Progenitor cell of endocrine pancreas (in vitro differentiated cells): ENCODE data around the gene ARHGEF2. TPM values are rescaled to one million over a fixed set of nuclear protein-coding genes. Genes with fewer than 3 reads are reported as not detected.

ENCODE experiments used
- DNase-seq: peaks from one replicate; pipeline ENCODE4 v3.0.0; 2021; ENCODE audit warnings: low spot score; ENCODE audit not compliant: unreplicated experiment
- H3K27ac Mint-ChIP-seq: 2 replicates; pipeline ENCODE4 v1.8.0; 2021; ENCODE audit warnings: mild to moderate bottlenecking, moderate library complexity, mixed read lengths
- H3K27me3 Mint-ChIP-seq: 2 replicates; pipeline ENCODE4 v1.8.0; 2021; ENCODE audit warnings: mixed read lengths
- H3K36me3 Mint-ChIP-seq: 2 replicates; pipeline ENCODE4 v1.8.0; 2022; ENCODE audit warnings: mixed read lengths; ENCODE audit not compliant: insufficient read depth
- H3K4me1 Mint-ChIP-seq: 2 replicates; pipeline ENCODE4 v1.8.0; 2021; ENCODE audit warnings: low read depth, mixed read lengths
- H3K4me3 Mint-ChIP-seq: 2 replicates; pipeline ENCODE4 v1.8.0; 2021; ENCODE audit warnings: low read depth, mild to moderate bottlenecking, moderate library complexity, mixed read lengths
- H3K9me3 Mint-ChIP-seq: 2 replicates; pipeline ENCODE4 v1.8.0; 2021; ENCODE audit warnings: low read depth, mixed read lengths
- long read RNA-seq: library from polyadenylated mRNA; unstranded; transcript quantifications from one replicate; pipeline ENCODE4 v2.0.0, GENCODE V29; 2020
- total RNA-seq: library from RNA; stranded (reverse); gene quantifications from 2 replicates; pipeline ENCODE4 v1.2.1, GENCODE V29; 2021
- TF ChIP-seq, protein P1 (sequence below): fragments of 200-600 bp; sonication (generic); IDR thresholded peaks from one replicate; pipeline ENCODE4 v1.5.0; 2021; ENCODE audit warnings: antibody characterized with exemption, mild to moderate bottlenecking; ENCODE audit not compliant: unreplicated experiment

The ARHGEF2 gene
- 103 and 111 TPM in 2 replicates for total RNA-seq
- long read RNA-seq, partial matches to known transcripts: 8 of 13 reads
- long read RNA-seq, other reads (novel, unspliced or antisense): 3 of 13 reads

DNA sequence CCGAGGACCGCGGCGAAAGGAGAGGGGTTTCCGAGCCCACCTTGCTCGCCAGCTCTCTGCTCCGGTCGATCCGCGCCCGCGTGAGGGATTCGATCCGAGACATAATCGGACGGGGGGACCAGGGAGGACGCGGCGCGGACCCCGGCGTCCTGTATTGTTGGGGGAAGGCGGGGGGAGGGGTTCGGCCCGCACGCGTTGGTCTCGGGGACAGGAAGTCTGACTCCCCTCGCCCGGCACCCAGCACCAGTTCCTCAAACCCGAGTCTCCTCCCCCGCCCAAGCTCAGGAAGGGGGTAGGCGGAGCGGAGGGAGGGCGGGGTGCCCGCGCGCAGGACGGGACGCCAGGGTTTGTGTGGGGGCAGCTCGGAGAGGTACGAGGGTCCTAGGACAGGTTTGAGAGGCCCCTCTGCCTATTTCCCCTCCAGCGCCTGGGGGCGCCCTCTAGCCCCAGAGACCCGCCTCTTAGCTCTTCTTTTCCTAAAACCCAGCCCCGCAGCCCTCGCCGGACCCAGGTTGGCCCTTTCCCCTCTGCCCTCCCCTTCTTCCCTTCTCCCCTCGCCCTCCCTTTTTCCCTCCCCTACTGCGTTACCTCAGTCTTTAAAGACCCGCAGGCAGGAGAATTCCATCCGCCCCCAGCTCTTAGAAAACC lies at the start of gene ARHGEF2:
ARHGEF2 (minus strand) TSS at position 223 of the 648 bp plus-strand sequence; CDS start at position 103, 120 bp downstream.
- DNase-seq: peak; percentile 46
- TF ChIP-seq, protein P1, sequence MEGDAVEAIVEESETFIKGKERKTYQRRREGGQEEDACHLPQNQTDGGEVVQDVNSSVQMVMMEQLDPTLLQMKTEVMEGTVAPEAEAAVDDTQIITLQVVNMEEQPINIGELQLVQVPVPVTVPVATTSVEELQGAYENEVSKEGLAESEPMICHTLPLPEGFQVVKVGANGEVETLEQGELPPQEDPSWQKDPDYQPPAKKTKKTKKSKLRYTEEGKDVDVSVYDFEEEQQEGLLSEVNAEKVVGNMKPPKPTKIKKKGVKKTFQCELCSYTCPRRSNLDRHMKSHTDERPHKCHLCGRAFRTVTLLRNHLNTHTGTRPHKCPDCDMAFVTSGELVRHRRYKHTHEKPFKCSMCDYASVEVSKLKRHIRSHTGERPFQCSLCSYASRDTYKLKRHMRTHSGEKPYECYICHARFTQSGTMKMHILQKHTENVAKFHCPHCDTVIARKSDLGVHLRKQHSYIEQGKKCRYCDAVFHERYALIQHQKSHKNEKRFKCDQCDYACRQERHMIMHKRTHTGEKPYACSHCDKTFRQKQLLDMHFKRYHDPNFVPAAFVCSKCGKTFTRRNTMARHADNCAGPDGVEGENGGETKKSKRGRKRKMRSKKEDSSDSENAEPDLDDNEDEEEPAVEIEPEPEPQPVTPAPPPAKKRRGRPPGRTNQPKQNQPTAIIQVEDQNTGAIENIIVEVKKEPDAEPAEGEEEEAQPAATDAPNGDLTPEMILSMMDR: peak; percentile 58
- Mint-ChIP-seq H3K27ac (peak within 1 kb of the TSS; percentile 94), H3K9me3 (no peaks in the 10 kb centered on the region), H3K36me3 (no peaks in the 10 kb centered on the region), H3K4me1 (peaks cover 57% of the 10 kb centered on the region), H3K4me3 (peak within 1 kb of the TSS; percentile 95), H3K27me3 (no peaks in the 10 kb centered on the region)

DNA sequence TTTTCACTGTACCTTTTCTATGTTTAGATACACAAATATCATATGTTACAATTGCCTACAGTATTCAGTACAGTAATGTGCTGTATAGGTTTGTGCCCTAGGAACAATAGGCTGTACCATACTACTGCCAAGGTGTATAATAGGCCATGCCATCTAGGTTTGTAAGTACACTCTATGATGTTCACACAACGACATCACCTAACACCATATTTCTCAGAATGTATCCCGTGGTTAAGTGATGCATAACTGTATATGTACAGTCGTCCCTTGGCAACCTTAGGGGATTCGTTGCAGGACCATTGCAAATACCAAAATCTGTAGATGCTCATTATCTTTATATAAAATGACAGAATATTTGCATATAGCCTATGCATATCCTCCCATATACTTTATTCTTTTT lies 48.2 kb upstream of the ARHGEF2 start:
- H3K4me3 Mint-ChIP-seq: no peak overlapping the region
- H3K27ac Mint-ChIP-seq: no peak overlapping the region
- peaks cover 5% of the 10 kb centered on the region for H3K27me3 Mint-ChIP-seq
- TF ChIP-seq, protein P1: no peak
- H3K4me1 Mint-ChIP-seq: peaks cover 1% of the 10 kb centered on the region
- DNase-seq: no peak
- H3K36me3 Mint-ChIP-seq: no peaks in the 10 kb centered on the region
- no peaks in the 10 kb centered on the region for H3K9me3 Mint-ChIP-seq

DNA sequence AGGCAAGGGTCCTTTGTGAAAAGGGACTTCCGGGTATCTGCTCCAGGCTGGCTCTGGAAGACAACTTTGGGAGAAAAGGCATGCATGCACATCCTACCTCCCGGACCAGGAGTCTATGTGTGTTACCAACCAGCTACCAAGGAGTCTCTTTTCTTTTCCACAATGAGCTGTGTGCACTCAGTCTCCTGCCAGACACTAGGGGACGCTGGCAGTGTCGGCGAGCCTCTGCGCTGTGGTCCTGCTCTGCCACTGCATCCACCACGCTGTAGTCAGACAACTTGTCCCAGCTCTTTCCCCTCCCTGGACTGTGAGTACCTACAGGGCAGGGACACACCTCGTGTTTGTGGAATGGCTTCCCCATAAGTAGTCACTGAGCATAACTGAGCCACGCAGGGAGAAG lies 47.5 kb upstream of the ARHGEF2 start:
- peak; percentile 47 for DNase-seq
- no peak overlapping the region for H3K27ac Mint-ChIP-seq
- no peaks in the 10 kb centered on the region for H3K9me3 Mint-ChIP-seq
- H3K4me3 Mint-ChIP-seq: no peak overlapping the region
- TF ChIP-seq, protein P1: peak; percentile 76
- H3K4me1 Mint-ChIP-seq: peaks cover 1% of the 10 kb centered on the region
- no peaks in the 10 kb centered on the region for H3K36me3 Mint-ChIP-seq
- H3K27me3 Mint-ChIP-seq: peaks cover 5% of the 10 kb centered on the region

DNA sequence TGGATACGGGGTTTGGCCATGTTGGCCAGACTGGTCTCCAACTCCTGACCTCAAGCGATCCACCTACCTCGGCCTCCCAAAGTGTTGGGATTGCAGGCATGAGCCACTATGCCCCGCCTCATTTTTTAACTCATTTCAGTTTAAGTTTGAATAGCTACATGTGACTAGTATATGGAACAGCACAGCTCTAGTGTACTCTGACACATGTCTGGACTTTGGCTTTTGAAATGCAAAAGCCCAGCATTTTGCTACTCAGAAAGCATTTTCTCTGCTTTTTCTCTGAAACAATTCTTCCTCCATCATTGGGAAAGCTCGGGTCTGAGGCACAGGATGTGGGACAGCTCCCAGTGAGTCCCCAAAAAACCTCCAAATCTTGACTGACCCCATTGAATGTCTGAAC lies 46.5 kb upstream of the ARHGEF2 start:
- H3K4me3 Mint-ChIP-seq: no peak overlapping the region
- TF ChIP-seq, protein P1: no peak
- H3K27me3 Mint-ChIP-seq: peaks cover 5% of the 10 kb centered on the region
- no peak overlapping the region for H3K27ac Mint-ChIP-seq
- peaks cover 8% of the 10 kb centered on the region for H3K4me1 Mint-ChIP-seq
- no peak for DNase-seq
- no peaks in the 10 kb centered on the region for H3K9me3 Mint-ChIP-seq
- no peaks in the 10 kb centered on the region for H3K36me3 Mint-ChIP-seq

DNA sequence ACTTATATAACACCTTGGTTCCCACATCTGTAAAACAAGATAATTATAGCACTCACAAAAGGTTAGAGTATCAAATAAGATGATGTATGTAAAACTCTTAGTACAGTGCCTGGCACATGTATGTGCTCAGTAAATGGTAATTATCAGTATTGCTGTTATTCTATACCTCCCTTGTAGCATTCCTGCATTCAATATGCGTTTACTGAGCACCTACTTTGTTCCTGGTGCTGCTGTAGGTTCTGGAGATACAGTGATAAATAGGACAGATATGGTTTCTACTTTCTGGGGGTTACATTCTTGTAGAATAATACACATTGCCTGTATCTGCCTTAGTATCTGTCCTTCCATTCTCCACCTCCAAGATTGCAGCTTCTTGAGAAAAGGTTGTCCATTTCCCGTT lies 43.6 kb upstream of the ARHGEF2 start:
- H3K27me3 Mint-ChIP-seq: peaks cover 5% of the 10 kb centered on the region
- peaks cover 13% of the 10 kb centered on the region for H3K4me1 Mint-ChIP-seq
- peak overlapping the region; percentile 45 for H3K27ac Mint-ChIP-seq
- TF ChIP-seq, protein P1: no peak
- H3K36me3 Mint-ChIP-seq: peaks cover 8% of the 10 kb centered on the region
- DNase-seq: no peak
- H3K4me3 Mint-ChIP-seq: no peak overlapping the region
- H3K9me3 Mint-ChIP-seq: no peaks in the 10 kb centered on the region
